A549 treated with ZK216348 at 1 μM for 4 hours (cell line): ENCODE measurements around the gene NECAP2. TPM values are rescaled to one million over a fixed set of nuclear protein-coding genes. Genes with fewer than 3 reads are reported as not detected.

Experiments
- total RNA-seq: library from RNA; stranded (reverse); fragments of 200-300 nt; extraction: Qiagen RNA extraction; gene quantifications from 5 replicates; pipeline ENCODE4 v1.2.3, GENCODE V29; 2022; ENCODE audit warnings: low read depth

Gene NECAP2, protein sequence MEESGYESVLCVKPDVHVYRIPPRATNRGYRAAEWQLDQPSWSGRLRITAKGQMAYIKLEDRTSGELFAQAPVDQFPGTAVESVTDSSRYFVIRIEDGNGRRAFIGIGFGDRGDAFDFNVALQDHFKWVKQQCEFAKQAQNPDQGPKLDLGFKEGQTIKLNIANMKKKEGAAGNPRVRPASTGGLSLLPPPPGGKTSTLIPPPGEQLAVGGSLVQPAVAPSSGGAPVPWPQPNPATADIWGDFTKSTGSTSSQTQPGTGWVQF
- 34.3 to 43.2 TPM (median 40.1 TPM) in 5 replicates for total RNA-seq

GRCh38 chr1:16440470-16441281 lies at the start of gene NECAP2:
Gene NECAP2 (plus strand): TSS chr1:16440724. CDS start chr1:16440762, 38 bp downstream.

DNA sequence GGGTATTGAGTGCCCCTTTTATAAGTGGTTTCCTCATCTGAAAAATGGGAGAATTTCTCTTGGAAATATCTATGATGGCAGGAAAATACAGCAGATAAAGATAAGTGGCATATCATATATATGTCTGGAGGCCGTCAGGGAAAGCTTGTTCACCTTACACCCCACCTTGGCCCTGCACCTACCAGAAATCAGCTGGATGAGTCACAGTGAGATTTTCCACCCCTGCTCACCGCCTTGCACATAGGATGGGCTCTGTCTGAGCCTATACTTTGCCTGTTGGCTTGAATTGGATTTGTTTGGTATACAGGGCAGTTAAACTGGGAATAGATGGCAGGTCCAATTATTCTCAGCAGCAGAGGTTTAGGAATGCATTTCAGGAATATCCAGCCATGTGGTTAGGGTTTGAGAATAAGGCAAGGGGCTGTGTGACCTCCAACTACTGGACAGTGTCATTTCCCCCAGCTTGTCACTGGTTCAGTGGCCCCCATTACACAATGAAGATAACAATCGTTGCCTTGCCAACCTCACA lies 3.5 kb upstream of the NECAP2 start, which contains the start of gene SPATA21:
TSS of gene SPATA21 (minus strand) at position 479 of the 529 bp plus-strand sequence. CDS start 6,053 bp downstream, outside the sequence.

Other genes with a start within 250 kb of the NECAP2 start
- gene ARHGEF19, start 228.1 kb upstream of the NECAP2 start, total RNA-seq = 4.2 to 8.2 TPM (median 5.9 TPM) in 5 replicates
- 2.6 to 4.2 TPM (median 3.8 TPM) in 5 replicates for gene CPLANE2, start 203.5 kb upstream of the NECAP2 start, total RNA-seq
- gene FBXO42, start 88.2 kb upstream of the NECAP2 start, total RNA-seq = 8.0 to 9.5 TPM (median 9.1 TPM) in 5 replicates
- 74.0 to 95.0 TPM (median 90.6 TPM) in 5 replicates for gene SZRD1, start 73.5 kb upstream of the NECAP2 start, total RNA-seq
- gene SPATA21, start 3.3 kb upstream of the NECAP2 start, total RNA-seq = 0.05 TPM in 1 of 5 replicates, not detected in the others
- gene RNU1-1, start 73.6 kb downstream of the NECAP2 start, total RNA-seq = not detected in 5 replicates
- gene NBPF1, start 172.8 kb downstream of the NECAP2 start, total RNA-seq = 13.9 to 26.9 TPM (median 23.6 TPM) in 5 replicates
- not detected in 5 replicates for gene RNU1-3, start 226.2 kb downstream of the NECAP2 start, total RNA-seq